HepG2 (cell line): Measurements from ENCODE around the gene GPR17. TPM values are rescaled to one million over a fixed set of nuclear protein-coding genes. Genes with fewer than 3 reads are reported as not detected.

Source experiments
- ADNP ChIP-seq: sonication (generic); formaldehyde crosslinking; IDR thresholded peaks from 2 replicates; pipeline ENCODE4 v1.4.0; 2020; ENCODE audit warnings: missing genetic modification reagents
- FOSL2 ChIP-seq: sonication (generic); formaldehyde crosslinking; IDR thresholded peaks from 2 replicates; pipeline ENCODE4 v1.4.0; 2020; ENCODE audit warnings: missing genetic modification reagents
- HNF4A ChIP-seq: sonication (generic); formaldehyde crosslinking; IDR thresholded peaks from 2 replicates; pipeline ENCODE4 v1.4.0; 2020; ENCODE audit warnings: missing genetic modification reagents
- LCORL ChIP-seq, 2 experiments: fragments of 450-650 bp in 1 of 2; sonication (generic) in 1 of 2; formaldehyde crosslinking in 1 of 2; IDR thresholded peaks; 2 replicates each; pipeline versions ENCODE4 v1.5.0 to v1.6.1; 2017 to 2020; ENCODE audit warnings: antibody characterized with exemption in 1 of 2, missing genetic modification reagents in 1 of 2
- U2AF1 ChIP-seq: fragments of 200-400 bp; formaldehyde crosslinking; optimal IDR thresholded peaks from 2 replicates; pipeline ENCODE3; 2017; ENCODE audit warnings: mild to moderate bottlenecking, low read depth, low read length
- XRCC5 ChIP-seq: fragments of 200-400 bp; formaldehyde crosslinking; optimal IDR thresholded peaks from 2 replicates; pipeline ENCODE3; 2017; ENCODE audit warnings: mild to moderate bottlenecking, low read length
- ZFP90 ChIP-seq: sonication (generic); formaldehyde crosslinking; IDR thresholded peaks from 2 replicates; pipeline ENCODE4 v1.8.0; 2022; ENCODE audit warnings: missing genetic modification reagents, mild to moderate bottlenecking, inconsistent platforms, borderline replicate concordance
- ZNF225 ChIP-seq: sonication (generic); formaldehyde crosslinking; IDR thresholded peaks from 2 replicates; pipeline ENCODE4 v1.4.0; 2020; ENCODE audit warnings: mild to moderate bottlenecking, missing genetic modification reagents
- ZNF234 ChIP-seq: sonication (generic); formaldehyde crosslinking; conservative IDR thresholded peaks from 2 replicates; pipeline ENCODE4 v1.5.1; 2020; ENCODE audit warnings: mild to moderate bottlenecking, missing genetic modification reagents
- ZNF251 ChIP-seq: sonication (generic); formaldehyde crosslinking; IDR thresholded peaks from 2 replicates; pipeline ENCODE4 v1.9.0; 2021; ENCODE audit warnings: mild to moderate bottlenecking, missing genetic modification reagents
- ZNF354B ChIP-seq: sonication (generic); formaldehyde crosslinking; IDR thresholded peaks from 2 replicates; pipeline ENCODE4 v1.8.0; 2022; ENCODE audit warnings: mild to moderate bottlenecking, missing genetic modification reagents
- ZNF564 ChIP-seq: sonication (generic); formaldehyde crosslinking; IDR thresholded peaks from 2 replicates; pipeline ENCODE4 v1.8.1; 2023; ENCODE audit warnings: mild to moderate bottlenecking, missing genetic modification reagents
- ZNF737 ChIP-seq: sonication (generic); formaldehyde crosslinking; IDR thresholded peaks from 2 replicates; pipeline ENCODE4 v1.5.0; 2020; ENCODE audit warnings: missing genetic modification reagents, mild to moderate bottlenecking, borderline replicate concordance
- ZNF768 ChIP-seq: sonication (generic); formaldehyde crosslinking; IDR thresholded peaks from 2 replicates; pipeline ENCODE4 v1.4.0; 2020; ENCODE audit warnings: missing genetic modification reagents
- polyA plus RNA-seq, 8 experiments: library from polyadenylated mRNA; depleted of rRNA in 3 of 8; stranded (reverse) in 7 of 8; unstranded in 1 of 8; fragments of >200 nt; fragmentation: Illumina TruSeq in 4 of 8; extraction: Trizol in 4 of 8; gene quantifications; 2 replicates each; pipeline versions ENCODE4 v1.2.1 to v1.2.3, GENCODE V29; 2011 to 2016; ENCODE audit warnings: low read depth in 4 of 8, missing spikeins in 1 of 8, mixed read lengths in 1 of 8; ENCODE audit not compliant: insufficient read depth in 1 of 8
- total RNA-seq, 5 experiments: library from RNA; depleted of rRNA; stranded (reverse); fragments of >200 nt; fragmentation: Illumina TruSeq; extraction: Trizol; gene quantifications; 2 replicates each; pipeline ENCODE4 v1.2.3, GENCODE V29; 2016; ENCODE audit warnings: low read depth in 1 of 5
- TF ChIP-seq, protein P1 (sequence below): IDR thresholded peaks from 2 replicates; pipeline ENCODE4 v1.6.1; 2016; ENCODE audit warnings: low read depth
- TF ChIP-seq, protein P2 (sequence below), 2 experiments: sonication (generic) in 1 of 2; formaldehyde crosslinking in 1 of 2; IDR thresholded peaks; 2 replicates each; pipeline versions ENCODE4 v1.6.1 to v1.9.0; 2014 to 2022; ENCODE audit warnings: antibody characterized with exemption in 1 of 2, borderline replicate concordance in 1 of 2, inconsistent platforms in 1 of 2, low read depth in 1 of 2, missing genetic modification reagents in 1 of 2
- TF ChIP-seq, protein P3 (sequence below): sonication (generic); formaldehyde crosslinking; IDR thresholded peaks from 2 replicates; pipeline ENCODE4 v1.4.0; 2020; ENCODE audit warnings: missing genetic modification reagents, borderline replicate concordance
- TF ChIP-seq, protein P4 (sequence below): sonication (generic); formaldehyde crosslinking; IDR thresholded peaks from 2 replicates; pipeline ENCODE4 v1.8.1; 2022; ENCODE audit warnings: low read depth, mild to moderate bottlenecking, missing genetic modification reagents

Gene GPR17
- total and polyA plus RNA-seq, 2 of the 13 experiments (the other 11 are each of a cell fraction or from before 2014, with no cell fraction given), result not detected

DNA sequence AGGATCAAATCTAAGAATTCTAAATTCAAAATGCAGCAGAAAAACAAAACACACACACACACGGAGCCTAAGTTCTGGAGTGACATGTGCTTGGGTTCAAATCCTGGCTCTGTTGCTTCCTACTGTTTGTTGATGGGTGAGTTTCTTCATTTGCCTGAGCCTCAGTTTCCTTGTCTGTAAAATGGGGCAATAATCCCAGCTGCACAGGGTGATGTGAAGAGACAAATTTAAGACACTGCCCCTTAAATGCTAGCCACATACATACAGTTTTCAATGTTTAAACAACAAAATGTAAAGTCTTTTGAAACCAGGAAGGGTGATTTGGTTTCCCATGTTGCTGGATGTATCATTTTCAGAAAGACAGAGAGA is 943 bp upstream of the GPR17 start (continued):
- no peak for TF ChIP-seq ZNF737 (CRISPR knock-in tag)
- TF ChIP-seq, protein P1, sequence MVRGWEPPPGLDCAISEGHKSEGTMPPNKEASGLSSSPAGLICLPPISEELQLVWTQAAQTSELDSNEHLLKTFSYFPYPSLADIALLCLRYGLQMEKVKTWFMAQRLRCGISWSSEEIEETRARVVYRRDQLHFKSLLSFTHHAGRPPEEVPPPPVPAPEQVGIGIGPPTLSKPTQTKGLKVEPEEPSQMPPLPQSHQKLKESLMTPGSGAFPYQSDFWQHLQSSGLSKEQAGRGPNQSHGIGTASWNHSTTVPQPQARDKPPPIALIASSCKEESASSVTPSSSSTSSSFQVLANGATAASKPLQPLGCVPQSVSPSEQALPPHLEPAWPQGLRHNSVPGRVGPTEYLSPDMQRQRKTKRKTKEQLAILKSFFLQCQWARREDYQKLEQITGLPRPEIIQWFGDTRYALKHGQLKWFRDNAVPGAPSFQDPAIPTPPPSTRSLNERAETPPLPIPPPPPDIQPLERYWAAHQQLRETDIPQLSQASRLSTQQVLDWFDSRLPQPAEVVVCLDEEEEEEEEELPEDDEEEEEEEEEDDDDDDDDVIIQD, result no peak
- no peak for TF ChIP-seq ZNF354B (CRISPR knock-in tag)
- TF ChIP-seq ZNF234 (CRISPR knock-in tag), result no peak
- TF ChIP-seq, protein P2, sequence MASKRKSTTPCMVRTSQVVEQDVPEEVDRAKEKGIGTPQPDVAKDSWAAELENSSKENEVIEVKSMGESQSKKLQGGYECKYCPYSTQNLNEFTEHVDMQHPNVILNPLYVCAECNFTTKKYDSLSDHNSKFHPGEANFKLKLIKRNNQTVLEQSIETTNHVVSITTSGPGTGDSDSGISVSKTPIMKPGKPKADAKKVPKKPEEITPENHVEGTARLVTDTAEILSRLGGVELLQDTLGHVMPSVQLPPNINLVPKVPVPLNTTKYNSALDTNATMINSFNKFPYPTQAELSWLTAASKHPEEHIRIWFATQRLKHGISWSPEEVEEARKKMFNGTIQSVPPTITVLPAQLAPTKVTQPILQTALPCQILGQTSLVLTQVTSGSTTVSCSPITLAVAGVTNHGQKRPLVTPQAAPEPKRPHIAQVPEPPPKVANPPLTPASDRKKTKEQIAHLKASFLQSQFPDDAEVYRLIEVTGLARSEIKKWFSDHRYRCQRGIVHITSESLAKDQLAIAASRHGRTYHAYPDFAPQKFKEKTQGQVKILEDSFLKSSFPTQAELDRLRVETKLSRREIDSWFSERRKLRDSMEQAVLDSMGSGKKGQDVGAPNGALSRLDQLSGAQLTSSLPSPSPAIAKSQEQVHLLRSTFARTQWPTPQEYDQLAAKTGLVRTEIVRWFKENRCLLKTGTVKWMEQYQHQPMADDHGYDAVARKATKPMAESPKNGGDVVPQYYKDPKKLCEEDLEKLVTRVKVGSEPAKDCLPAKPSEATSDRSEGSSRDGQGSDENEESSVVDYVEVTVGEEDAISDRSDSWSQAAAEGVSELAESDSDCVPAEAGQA (IDR thresholded peaks at IDR 0.05; ENCODE audit: low read depth), result no peak
- TF ChIP-seq, protein P2 (CRISPR knock-in tag; IDR thresholded peaks at IDR 0.05; ENCODE audit: borderline replicate concordance), result no peak
- no peak for TF ChIP-seq ZNF564 (CRISPR knock-in tag)
- no peak for TF ChIP-seq ZNF768 (CRISPR knock-in tag)
- TF ChIP-seq ADNP (CRISPR knock-in tag), result peak; percentile 27; the same call in 1 of the 2 replicates
- TF ChIP-seq ZFP90 (CRISPR knock-in tag), result no peak
- TF ChIP-seq ZNF251 (CRISPR knock-in tag), result no peak
- TF ChIP-seq XRCC5, result no peak
- no peak for TF ChIP-seq LCORL (IDR thresholded peaks at IDR 0.05)
- TF ChIP-seq LCORL (CRISPR knock-in tag; IDR thresholded peaks at IDR 0.05), result no peak
- peak; percentile 37; the same call in 1 of the 2 replicates for TF ChIP-seq HNF4A
- TF ChIP-seq U2AF1, result no peak
- no peak for TF ChIP-seq FOSL2
- TF ChIP-seq ZNF225 (CRISPR knock-in tag), result no peak
- TF ChIP-seq, protein P3, sequence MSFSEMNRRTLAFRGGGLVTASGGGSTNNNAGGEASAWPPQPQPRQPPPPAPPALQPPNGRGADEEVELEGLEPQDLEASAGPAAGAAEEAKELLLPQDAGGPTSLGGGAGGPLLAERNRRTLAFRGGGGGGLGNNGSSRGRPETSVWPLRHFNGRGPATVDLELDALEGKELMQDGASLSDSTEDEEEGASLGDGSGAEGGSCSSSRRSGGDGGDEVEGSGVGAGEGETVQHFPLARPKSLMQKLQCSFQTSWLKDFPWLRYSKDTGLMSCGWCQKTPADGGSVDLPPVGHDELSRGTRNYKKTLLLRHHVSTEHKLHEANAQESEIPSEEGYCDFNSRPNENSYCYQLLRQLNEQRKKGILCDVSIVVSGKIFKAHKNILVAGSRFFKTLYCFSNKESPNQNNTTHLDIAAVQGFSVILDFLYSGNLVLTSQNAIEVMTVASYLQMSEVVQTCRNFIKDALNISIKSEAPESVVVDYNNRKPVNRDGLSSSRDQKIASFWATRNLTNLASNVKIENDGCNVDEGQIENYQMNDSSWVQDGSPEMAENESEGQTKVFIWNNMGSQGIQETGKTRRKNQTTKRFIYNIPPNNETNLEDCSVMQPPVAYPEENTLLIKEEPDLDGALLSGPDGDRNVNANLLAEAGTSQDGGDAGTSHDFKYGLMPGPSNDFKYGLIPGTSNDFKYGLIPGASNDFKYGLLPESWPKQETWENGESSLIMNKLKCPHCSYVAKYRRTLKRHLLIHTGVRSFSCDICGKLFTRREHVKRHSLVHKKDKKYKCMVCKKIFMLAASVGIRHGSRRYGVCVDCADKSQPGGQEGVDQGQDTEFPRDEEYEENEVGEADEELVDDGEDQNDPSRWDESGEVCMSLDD, result no peak
- TF ChIP-seq, protein P4, sequence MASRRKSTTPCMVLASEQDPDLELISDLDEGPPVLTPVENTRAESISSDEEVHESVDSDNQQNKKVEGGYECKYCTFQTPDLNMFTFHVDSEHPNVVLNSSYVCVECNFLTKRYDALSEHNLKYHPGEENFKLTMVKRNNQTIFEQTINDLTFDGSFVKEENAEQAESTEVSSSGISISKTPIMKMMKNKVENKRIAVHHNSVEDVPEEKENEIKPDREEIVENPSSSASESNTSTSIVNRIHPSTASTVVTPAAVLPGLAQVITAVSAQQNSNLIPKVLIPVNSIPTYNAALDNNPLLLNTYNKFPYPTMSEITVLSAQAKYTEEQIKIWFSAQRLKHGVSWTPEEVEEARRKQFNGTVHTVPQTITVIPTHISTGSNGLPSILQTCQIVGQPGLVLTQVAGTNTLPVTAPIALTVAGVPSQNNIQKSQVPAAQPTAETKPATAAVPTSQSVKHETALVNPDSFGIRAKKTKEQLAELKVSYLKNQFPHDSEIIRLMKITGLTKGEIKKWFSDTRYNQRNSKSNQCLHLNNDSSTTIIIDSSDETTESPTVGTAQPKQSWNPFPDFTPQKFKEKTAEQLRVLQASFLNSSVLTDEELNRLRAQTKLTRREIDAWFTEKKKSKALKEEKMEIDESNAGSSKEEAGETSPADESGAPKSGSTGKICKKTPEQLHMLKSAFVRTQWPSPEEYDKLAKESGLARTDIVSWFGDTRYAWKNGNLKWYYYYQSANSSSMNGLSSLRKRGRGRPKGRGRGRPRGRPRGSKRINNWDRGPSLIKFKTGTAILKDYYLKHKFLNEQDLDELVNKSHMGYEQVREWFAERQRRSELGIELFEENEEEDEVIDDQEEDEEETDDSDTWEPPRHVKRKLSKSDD (CRISPR knock-in tag), result no peak
